Left lobe of liver (tissue), 2 donors: Measurements from ENCODE around the gene PEX26. TPM values are rescaled to one million over a fixed set of nuclear protein-coding genes. Genes with fewer than 3 reads are reported as not detected.
"Not testable (repeated sequence)": the region's sequence is repeated elsewhere in the genome, so short reads cannot be mapped to it uniquely, and the experiment has no call there.

Experiments
- ATAC-seq: fragments of 200-7000 bp; cut with Tn5 transposase; one replicate; pipeline ENCODE4 v1.9.1; 2020; ENCODE audit warnings: mild to moderate bottlenecking, moderate library complexity
- DNase-seq: peaks from one replicate; pipeline ENCODE4 v3.0.0-alpha.2; 2020; ENCODE audit warnings: low spot score
- total RNA-seq: library from RNA; stranded (reverse); gene quantifications from one replicate; pipeline ENCODE4 v1.2.1, GENCODE V29; 2021
- donor health status: DM: no; HTN: no; CAD: no; lungs with moderate emphysema.
- donor health status: DM: no; HTN: yes; CAD: no.

Gene PEX26
- total RNA-seq, 1 donor from 2014 or later, result 26.2 TPM

GRCh38 chr22:18070556-18071306 lies 7.1 kb upstream of the PEX26 start:
- DNase-seq (no peak), ATAC-seq (no peak)

- ATAC-seq, DNase-seq: not testable (repeated sequence)
Observed at GRCh38 chr22:18071307-18071967, 6.4 kb upstream of the PEX26 start.

DNA sequence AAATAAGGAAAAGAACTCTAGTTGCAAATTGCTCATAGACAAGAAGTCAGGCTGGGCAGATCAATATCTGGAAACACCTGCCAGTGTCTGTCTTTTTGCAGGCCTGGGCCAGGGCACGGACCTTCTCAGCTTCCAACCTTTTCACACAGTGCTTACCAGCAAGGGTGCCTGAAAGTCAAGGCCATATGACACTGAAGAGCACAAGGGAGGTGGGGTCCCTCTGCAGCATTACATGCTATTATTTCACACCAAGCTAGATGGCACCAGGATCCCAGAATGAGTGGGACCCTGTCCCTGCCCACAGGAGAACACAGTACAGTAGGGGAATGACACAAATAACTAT lies 5.9 kb upstream of the PEX26 start:
- ATAC-seq (peak; percentile 31), DNase-seq (no peak)

- DNase-seq, result no peak
- no peak for ATAC-seq
Observed at GRCh38 chr22:18073467-18073866, 4.3 kb upstream of the PEX26 start.

DNA sequence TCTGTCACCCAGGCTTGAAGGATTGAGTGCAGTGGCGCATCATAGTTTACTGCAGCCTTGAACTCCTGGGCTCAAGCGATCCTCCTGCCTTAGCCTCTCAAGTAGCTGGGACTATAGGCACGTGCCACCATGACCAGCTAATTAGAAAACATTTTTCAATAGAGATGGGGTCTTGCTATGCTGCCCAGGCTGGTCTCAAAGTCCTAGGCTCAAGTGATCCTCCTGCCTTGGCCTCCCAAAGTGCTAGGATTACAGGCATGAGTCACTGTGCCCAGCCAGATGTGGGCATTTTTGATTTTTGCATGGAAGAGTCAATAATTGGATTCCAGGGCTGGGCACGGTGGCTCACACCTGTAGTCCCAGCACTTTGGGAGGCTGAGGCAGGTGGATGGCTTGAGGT lies 3.9 kb upstream of the PEX26 start:
- not testable (repeated sequence) for ATAC-seq, DNase-seq

GRCh38 chr22:18075101-18075719 lies 2.6 kb upstream of the PEX26 start:
- ATAC-seq (no peak), DNase-seq (no peak)

- peak; percentile 81 for DNase-seq
Observed at GRCh38 chr22:18075720-18076497, 1.9 kb upstream of the PEX26 start.

GRCh38 chr22:18077087-18077638 lies 627 bp upstream of the PEX26 start:
- ATAC-seq (no peak), DNase-seq (no peak)

More at GRCh38 chr22:18075720-18076497, 1.9 kb upstream of the PEX26 start:
- ATAC-seq, result peak; percentile 73

- peak; percentile 63 for DNase-seq
- ATAC-seq, result peak; percentile 67
Observed at GRCh38 chr22:18078329-18079041, 695 bp downstream of the PEX26 start.

- no peak for DNase-seq
- ATAC-seq, result no peak
Observed at GRCh38 chr22:18079706-18080233, 2.0 kb downstream of the PEX26 start.

DNA sequence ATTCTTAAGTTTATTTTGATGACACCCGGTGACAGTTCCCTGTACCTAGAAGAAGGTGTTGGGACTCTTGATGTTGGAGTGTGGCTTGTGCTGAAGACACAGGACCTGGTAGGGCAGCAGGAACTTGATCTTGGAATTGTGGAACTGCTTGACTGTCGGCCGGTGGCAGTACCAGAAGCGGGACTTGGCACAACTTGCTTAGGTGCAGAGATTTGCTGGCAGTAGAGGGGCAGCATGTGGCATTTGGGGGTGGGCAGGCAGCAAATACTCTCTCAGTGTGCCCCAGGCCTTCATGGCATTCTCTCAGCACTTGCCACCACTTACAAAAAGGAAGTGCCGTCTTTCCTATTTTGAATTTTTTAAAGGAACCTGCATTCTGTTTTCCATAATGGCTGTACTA lies 3.6 kb downstream of the PEX26 start:
- ATAC-seq (no peak), DNase-seq (no peak)

- ATAC-seq (no peak), DNase-seq (no peak)
Observed at GRCh38 chr22:18082467-18082866, 4.7 kb downstream of the PEX26 start.

DNA sequence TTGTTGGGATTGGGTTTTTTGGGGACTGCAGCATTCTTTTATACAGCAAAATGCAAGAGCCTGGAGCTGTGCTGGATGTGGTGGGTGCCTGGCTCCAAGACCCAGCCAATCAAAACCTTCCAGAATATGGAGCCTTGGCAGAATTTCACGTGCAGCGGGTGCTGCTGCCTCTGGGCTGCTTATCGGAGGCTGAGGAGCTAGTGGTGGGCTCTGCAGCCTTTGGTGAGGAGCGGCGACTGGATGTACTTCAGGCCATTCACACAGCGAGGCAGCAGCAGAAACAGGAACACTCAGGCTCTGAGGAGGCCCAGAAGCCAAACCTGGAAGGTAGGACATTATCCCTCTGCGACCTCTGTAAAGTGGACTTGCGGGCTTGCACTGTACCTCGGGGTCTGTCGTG lies 5.6 kb downstream of the PEX26 start:
- DNase-seq, result no peak
- no peak for ATAC-seq

DNA sequence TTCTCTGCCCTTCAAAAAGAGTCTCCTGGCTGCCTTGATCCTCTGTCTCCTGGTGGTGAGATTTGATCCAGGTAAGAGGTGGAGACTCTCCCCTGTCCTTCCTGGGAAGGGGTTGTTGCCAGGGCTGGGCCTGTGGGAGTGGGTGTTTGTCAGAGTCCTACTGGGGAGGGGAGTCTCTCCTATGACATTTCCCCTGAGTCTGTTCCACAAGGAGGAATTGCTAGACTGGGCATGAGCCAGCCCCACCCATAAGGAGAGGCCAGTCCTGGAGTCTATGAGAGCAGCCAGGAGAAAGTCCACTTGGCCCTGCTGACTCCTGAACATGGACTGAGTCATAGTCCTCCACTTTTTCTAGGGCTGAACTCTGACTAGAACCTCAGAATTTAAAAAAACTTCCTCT lies 7.4 kb downstream of the PEX26 start:
- ATAC-seq (peak; percentile 93), DNase-seq (peak; percentile 79)

GRCh38 chr22:18087350-18087855 lies 9.6 kb downstream of the PEX26 start:
- ATAC-seq, result no peak
- no peak for DNase-seq

DNA sequence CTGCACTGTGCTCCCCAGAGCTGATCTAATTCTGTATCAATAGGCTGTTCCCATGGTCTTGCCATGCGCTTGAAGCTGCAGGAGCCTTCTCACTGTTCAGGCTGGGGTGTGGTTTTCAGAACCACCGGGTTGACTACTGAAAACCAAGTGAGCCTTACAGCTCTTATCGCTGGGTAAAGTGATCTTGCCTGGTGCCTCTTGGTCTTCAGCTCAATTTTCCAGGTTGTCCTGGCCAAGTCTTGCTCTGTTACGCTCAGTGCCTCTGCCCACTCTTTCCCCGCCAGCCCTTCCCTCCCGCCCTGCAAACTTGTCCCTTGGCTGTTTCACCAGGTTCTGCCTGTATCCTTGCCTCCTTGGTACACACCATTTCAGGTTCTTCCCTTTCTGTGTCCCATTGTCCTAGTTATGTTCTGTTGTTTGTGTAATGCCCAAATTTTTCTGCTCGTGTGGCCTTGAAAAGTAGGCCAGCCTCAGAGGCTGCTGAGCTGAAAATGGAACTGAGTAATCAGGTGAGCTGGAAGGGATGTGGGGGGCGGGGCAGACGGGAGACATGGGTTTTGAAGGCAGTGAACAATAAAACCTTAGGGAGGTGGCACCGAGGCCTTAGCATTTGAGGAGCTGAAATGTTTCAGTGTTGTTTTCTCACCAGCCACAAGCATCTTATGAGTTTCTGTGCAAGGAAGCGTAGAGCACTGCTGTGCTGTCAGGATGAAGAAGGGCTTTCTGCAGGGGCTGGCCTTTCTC lies 11.2 kb downstream of the PEX26 start:
- no peak for DNase-seq
- no peak for ATAC-seq

DNA sequence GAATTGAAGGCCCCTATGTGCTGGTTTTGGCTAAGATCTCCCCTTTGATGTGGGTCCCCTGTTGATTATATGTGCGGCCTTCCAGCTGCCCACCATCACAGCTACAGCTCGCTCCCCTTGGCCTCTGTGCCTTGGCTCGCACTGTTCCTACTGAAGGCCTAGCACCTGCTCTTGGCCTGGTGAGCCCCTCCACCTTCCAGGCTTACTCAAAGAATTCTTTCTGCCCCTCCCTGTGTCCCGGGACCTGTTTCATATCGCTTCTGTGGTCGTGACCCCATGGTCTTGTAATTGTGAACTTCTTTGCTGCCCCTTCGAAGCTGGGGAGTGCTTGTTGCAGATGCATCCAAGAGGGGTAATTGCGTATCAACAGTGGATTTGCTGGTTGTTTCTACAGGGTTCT lies 12.5 kb downstream of the PEX26 start:
- ATAC-seq (no peak), DNase-seq (no peak)

DNA sequence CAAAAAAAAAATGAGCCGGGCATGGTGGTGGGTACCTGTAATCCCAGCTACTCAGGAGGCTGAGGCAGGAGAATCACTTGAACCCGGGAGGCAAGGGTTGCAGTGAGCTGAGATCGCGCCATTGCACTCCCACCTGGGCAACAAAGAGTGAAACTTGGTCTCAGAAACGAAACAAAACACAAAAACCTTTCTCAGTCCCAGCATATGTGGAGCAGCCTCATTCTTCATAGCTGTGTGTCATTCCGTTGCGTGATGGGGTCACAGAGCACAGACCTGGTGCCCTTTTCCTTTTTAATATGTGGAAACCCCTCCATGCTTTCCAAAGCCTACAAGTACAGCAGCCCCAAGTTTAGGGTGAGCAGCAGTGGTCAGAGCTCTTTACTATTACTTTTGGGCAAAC lies 13.7 kb downstream of the PEX26 start:
- peak; percentile 44 for ATAC-seq

GRCh38 chr22:18091916-18092526 lies 14.2 kb downstream of the PEX26 start:
- ATAC-seq, result peak; percentile 91
- peak; percentile 90 for DNase-seq

More for the DNA sequence above, 13.7 kb downstream of the PEX26 start:
- no peak for DNase-seq
